Neuronal stem cell (in vitro differentiated cells): Measurements from ENCODE around the gene CD58.
A peak's percentile ranks its signal among the peaks of the same experiment; 100 is the strongest.

Experiments used
- DNase-seq: peaks from one replicate; pipeline ENCODE4 v3.0.0-alpha.2; 2013; ENCODE audit warnings: low spot score
- H2AFZ ChIP-seq: one replicate; pipeline ENCODE4 v1.6.1; 2013; ENCODE audit warnings: mild to moderate bottlenecking, low read length, inconsistent platforms
- H2AK5ac ChIP-seq: 2 replicates; pipeline ENCODE4 v1.6.1; 2013; ENCODE audit warnings: low read depth, mild to moderate bottlenecking, inconsistent platforms, low read length, moderate library complexity, mixed read lengths
- H2BK120ac ChIP-seq: 2 replicates; pipeline ENCODE4 v1.6.1; 2013; ENCODE audit warnings: low read depth, mild to moderate bottlenecking, inconsistent platforms, low read length, moderate library complexity, mixed read lengths
- H2BK12ac ChIP-seq: one replicate; pipeline ENCODE4 v1.6.1; 2013; ENCODE audit warnings: low read length, inconsistent platforms
- H2BK15ac ChIP-seq: 2 replicates; pipeline ENCODE4 v1.6.1; 2013; ENCODE audit warnings: mild to moderate bottlenecking, low read length, inconsistent platforms, mixed read lengths
- H2BK5ac ChIP-seq: one replicate; pipeline ENCODE4 v1.6.1; 2013; ENCODE audit warnings: inconsistent platforms, mild to moderate bottlenecking, low read length, moderate library complexity
- H3K14ac ChIP-seq: one replicate; pipeline ENCODE4 v1.6.1; 2013; ENCODE audit warnings: low read length, inconsistent platforms
- H3K18ac ChIP-seq: 2 replicates; pipeline ENCODE4 v1.6.1; 2013; ENCODE audit warnings: low read length, inconsistent platforms
- H3K23ac ChIP-seq: 2 replicates; pipeline ENCODE4 v1.6.1; 2013; ENCODE audit warnings: low read depth, mild to moderate bottlenecking, mixed read lengths, low read length, inconsistent platforms; ENCODE audit not compliant: poor library complexity
- H3K27ac ChIP-seq: replicated peaks from 3 replicates; pipeline ENCODE4 v1.5.1; 2013; ENCODE audit warnings: low read length, inconsistent platforms
- H3K27me3 ChIP-seq, 3 experiments: 2 replicates each; pipeline ENCODE4 v1.6.1; 2013; ENCODE audit warnings: low read length in 3 of 3, mild to moderate bottlenecking in 2 of 3, inconsistent platforms in 1 of 3, low read depth in 1 of 3, mixed read lengths in 1 of 3, moderate library complexity in 1 of 3; ENCODE audit not compliant: control insufficient read depth in 3 of 3, insufficient read depth in 3 of 3
- H3K36me3 ChIP-seq, 2 donors: replicated peaks in 1 of 2; 2 replicates each; pipeline ENCODE4 v1.6.1; 2013; ENCODE audit warnings: low read length in 2 of 2; ENCODE audit not compliant: control insufficient read depth in 2 of 2, insufficient read depth in 2 of 2
- H3K4ac ChIP-seq: 2 replicates; pipeline ENCODE4 v1.6.1; 2013; ENCODE audit warnings: inconsistent platforms, mild to moderate bottlenecking, low read length, moderate library complexity
- H3K4me1 ChIP-seq, 2 donors: 1 replicate in 1 of 2; 2 replicates in 1 of 2; pipeline ENCODE4 v1.6.1; 2013; ENCODE audit warnings: low read length in 2 of 2, low read depth in 1 of 2; ENCODE audit not compliant: control insufficient read depth in 2 of 2, insufficient read depth in 1 of 2
- H3K4me2 ChIP-seq: one replicate; pipeline ENCODE4 v1.6.1; 2013; ENCODE audit warnings: mild to moderate bottlenecking, low read length, inconsistent platforms; ENCODE audit not compliant: insufficient read depth, poor library complexity, severe bottlenecking
- H3K4me3 ChIP-seq, 2 donors: 2 replicates each; pipeline ENCODE4 v1.5.1; 2013; ENCODE audit warnings: low read length in 2 of 2, mild to moderate bottlenecking in 2 of 2, inconsistent platforms in 1 of 2, moderate library complexity in 1 of 2
- H3K79me1 ChIP-seq: one replicate; pipeline ENCODE4 v1.6.1; 2013; ENCODE audit warnings: low read depth, mild to moderate bottlenecking, inconsistent platforms, low read length, moderate library complexity
- H3K9ac ChIP-seq: one replicate; pipeline ENCODE4 v1.6.1; 2013; ENCODE audit warnings: mild to moderate bottlenecking, low read depth, low read length, inconsistent platforms; ENCODE audit not compliant: poor library complexity
- H3K9me3 ChIP-seq, 2 donors: replicated peaks in 1 of 2; 2 replicates each; pipeline versions ENCODE3 to v1.6.1; 2013; ENCODE audit warnings: low read length in 2 of 2, mild to moderate bottlenecking in 2 of 2, inconsistent platforms in 1 of 2, low read depth in 1 of 2, mixed read lengths in 1 of 2, moderate library complexity in 1 of 2; ENCODE audit not compliant: control insufficient read depth in 2 of 2, insufficient read depth in 1 of 2
- H4K8ac ChIP-seq: one replicate; pipeline ENCODE4 v1.6.1; 2013; ENCODE audit warnings: low read depth, mild to moderate bottlenecking, inconsistent platforms, low read length, moderate library complexity
- H4K91ac ChIP-seq: one replicate; pipeline ENCODE4 v1.6.1; 2013; ENCODE audit warnings: low read length, low read depth, mild to moderate bottlenecking, inconsistent platforms; ENCODE audit not compliant: poor library complexity
- WGBS, 2 donors: extraction: QIAGEN DNeasy Blood & Tissue Kit; methylation state at CpG; one replicate each; pipeline ENCODE4 v1.1.7; 2013; ENCODE audit warnings: missing lambda C conversion rate in 2 of 2, mixed read lengths in 1 of 2; ENCODE audit not compliant: insufficient read length in 2 of 2, insufficient replicate concordance in 1 of 2; ENCODE audit errors: extremely low coverage in 2 of 2; 5-methylcytosine and 5-hydroxymethylcytosine counted together

The CD58 gene

DNA sequence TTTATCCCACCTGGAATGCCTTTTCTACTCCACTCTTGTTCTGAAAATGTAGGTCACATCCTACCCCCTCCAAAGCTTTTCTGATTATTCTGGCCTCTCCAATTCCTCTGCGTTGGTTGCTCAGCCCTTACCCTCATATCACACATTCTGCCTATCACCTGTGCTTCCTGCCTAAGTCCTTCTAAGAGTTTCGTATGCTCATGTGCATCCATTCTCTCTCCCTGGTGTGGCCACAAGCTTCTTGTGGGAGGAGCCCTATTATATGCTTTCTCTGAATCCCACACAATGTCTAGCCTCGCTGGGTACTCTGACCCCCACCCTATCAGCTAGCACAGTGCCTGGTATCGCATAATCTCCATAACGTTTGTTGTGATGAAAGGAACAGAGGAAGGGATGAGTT, 54.2 kb downstream of the CD58 start:
- Histone ChIP-seq H3K14ac (peak overlapping the region; percentile 42), H4K8ac (no peak overlapping the region), H3K9ac (no peak overlapping the region), H3K4me2 (no peak overlapping the region), H4K91ac (no peak overlapping the region), H2BK120ac (no peak overlapping the region), H3K27ac (no peak overlapping the region), H3K79me1 (no peaks in the 10 kb centered on the region), H3K4me3 (no peak overlapping the region), H3K4ac (no peak overlapping the region), H2AK5ac (peak overlapping the region; percentile 67), H3K23ac (no peak overlapping the region), H3K18ac (no peak overlapping the region), H2AFZ (no peak overlapping the region), H2BK12ac (no peak overlapping the region), H3K9me3 (peaks cover 0 to 2% of the 10 kb centered on the region in 2 donors), H3K36me3 (no peaks in the 10 kb centered on the region), H3K27me3 (no peaks in the 10 kb centered on the region), H3K4me1 (no peaks in the 10 kb centered on the region), H2BK5ac (no peak overlapping the region), H2BK15ac (no peak overlapping the region)
- no CpG with 5 or more reads among the region's 5 CpGs for WGBS, 2 donors
- no peak for DNase-seq

DNA sequence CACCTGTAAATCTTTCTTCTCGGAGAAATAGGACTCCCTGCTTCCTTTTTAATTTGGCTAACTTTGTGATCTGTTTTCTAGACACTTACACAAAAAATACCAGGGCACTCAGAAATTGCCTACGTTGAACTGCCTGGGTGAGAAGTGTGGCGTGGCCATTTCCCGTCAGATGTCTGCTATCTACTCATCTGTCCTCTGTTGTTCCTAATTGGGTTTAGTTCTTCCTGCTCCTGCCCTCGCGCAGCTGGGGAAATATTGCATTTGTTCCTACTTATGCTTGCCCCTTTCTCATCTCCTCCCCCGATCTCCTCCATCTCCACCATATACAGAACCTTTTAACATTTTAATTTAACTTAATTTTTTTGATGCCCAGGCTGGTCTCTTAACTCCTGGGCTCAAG, 55.1 kb downstream of the CD58 start:
- Histone ChIP-seq H3K9ac (no peak overlapping the region), H2BK5ac (no peak overlapping the region), H2AFZ (no peak overlapping the region), H3K36me3 (no peaks in the 10 kb centered on the region), H3K4me2 (no peak overlapping the region), H2BK12ac (no peak overlapping the region), H3K14ac (no peak overlapping the region), H3K4ac (no peak overlapping the region), H2BK15ac (no peak overlapping the region), H4K91ac (no peak overlapping the region), H3K27me3 (no peaks in the 10 kb centered on the region), H2AK5ac (no peak overlapping the region), H3K18ac (no peak overlapping the region), H2BK120ac (no peak overlapping the region), H3K23ac (no peak overlapping the region), H3K4me3 (no peak overlapping the region), H4K8ac (no peak overlapping the region), H3K27ac (no peak overlapping the region), H3K79me1 (no peaks in the 10 kb centered on the region), H3K4me1 (no peaks in the 10 kb centered on the region), H3K9me3 (peaks cover 0 to 5% of the 10 kb centered on the region in 2 donors)
- WGBS, 2 donors = 100% methylated on average over 1 of the region's 7 CpGs; no CpG with 5 or more reads in 1 of the 2 donors
- no peak for DNase-seq

DNA sequence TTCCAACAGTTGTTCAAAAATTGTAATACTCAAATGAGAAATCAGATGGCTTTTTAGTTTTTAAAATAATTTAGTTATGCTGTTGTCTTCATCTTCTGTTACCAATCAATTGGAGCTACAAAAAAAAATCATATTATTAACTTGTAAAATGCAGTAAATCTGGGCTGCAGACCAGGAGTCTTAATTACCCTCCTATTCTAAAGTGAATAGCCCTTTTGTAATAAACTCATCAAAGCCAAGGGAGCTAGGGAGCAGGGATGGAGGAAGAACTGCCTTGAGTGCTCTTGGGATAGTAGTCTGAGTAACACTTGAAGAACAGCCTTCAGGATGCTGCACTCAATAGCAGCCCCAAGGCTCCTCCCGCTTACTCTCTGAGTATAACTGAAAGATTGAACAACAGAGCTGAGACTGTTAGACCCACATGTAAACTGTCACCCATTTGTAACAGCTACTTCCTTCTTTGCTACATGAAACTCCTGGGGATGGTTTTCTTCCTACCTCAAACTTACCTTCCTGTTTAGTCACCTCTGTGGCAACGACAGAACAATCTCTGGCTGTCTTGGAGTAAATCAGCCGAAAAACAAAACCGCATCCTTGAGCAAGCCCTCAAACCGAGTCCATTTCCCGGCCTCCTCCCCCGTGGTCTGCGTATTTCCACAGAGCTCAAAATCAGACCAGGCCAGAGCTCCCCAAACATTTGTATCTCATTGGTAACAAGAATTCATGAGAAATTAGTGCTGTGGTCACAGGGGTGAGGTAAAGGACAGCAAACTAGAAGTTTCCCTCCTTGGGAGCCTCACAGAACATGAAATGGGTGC, 55.9 kb downstream of the CD58 start:
- H3K9ac ChIP-seq = no peak overlapping the region
- H3K4me3 ChIP-seq = no peak overlapping the region
- H2AK5ac ChIP-seq = no peak overlapping the region
- no peak for DNase-seq
- no peak overlapping the region for H2AFZ ChIP-seq
- no peak overlapping the region for H3K27ac ChIP-seq
- no peak overlapping the region for H2BK5ac ChIP-seq
- no peaks in the 10 kb centered on the region for H3K27me3 ChIP-seq
- H2BK12ac ChIP-seq = no peak overlapping the region
- H3K18ac ChIP-seq = no peak overlapping the region
- no peak overlapping the region for H3K4me2 ChIP-seq
- H3K14ac ChIP-seq = no peak overlapping the region
- H3K9me3 ChIP-seq = peaks cover 0 to 5% of the 10 kb centered on the region in 2 donors
- no peak overlapping the region for H2BK15ac ChIP-seq
- WGBS, 2 donors = no CpG with 5 or more reads among the region's 8 CpGs
- H3K23ac ChIP-seq = no peak overlapping the region
- no peak overlapping the region for H4K8ac ChIP-seq
- no peak overlapping the region for H4K91ac ChIP-seq
- no peaks in the 10 kb centered on the region for H3K4me1 ChIP-seq
- H2BK120ac ChIP-seq = no peak overlapping the region
- no peaks in the 10 kb centered on the region for H3K36me3 ChIP-seq
- H3K4ac ChIP-seq = no peak overlapping the region
- H3K79me1 ChIP-seq = no peaks in the 10 kb centered on the region

DNA sequence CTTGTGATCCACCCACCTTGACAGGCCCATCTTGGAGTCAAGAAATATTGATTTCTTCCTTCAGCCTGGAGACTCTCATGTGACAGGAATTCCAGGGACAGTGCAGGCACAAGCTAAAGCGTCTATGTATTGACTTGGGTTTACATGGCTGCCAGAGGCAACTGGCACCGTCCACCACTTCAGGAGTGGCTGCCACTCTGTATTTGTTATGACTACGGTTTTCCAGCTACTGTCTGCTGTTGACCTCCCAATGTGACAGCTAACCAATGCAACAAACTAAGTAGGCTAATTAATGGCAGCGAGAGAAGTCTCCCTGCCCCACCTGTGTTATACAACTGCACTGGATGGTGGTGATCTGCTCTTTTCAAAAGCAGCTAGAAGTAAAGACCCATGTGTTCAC, 56.9 kb downstream of the CD58 start:
- no peaks in the 10 kb centered on the region for H3K79me1 ChIP-seq
- no peak overlapping the region for H4K8ac ChIP-seq
- no peaks in the 10 kb centered on the region for H3K4me1 ChIP-seq
- no peak overlapping the region for H2AFZ ChIP-seq
- H3K4ac ChIP-seq = no peak overlapping the region
- no peak overlapping the region for H2BK15ac ChIP-seq
- no peak overlapping the region for H2BK12ac ChIP-seq
- no peak overlapping the region for H3K14ac ChIP-seq
- H3K36me3 ChIP-seq = no peaks in the 10 kb centered on the region
- no CpG with 5 or more reads among the region's 4 CpGs for WGBS, 2 donors
- no peak overlapping the region for H3K4me2 ChIP-seq
- no peak overlapping the region for H3K18ac ChIP-seq
- H3K27ac ChIP-seq = no peak overlapping the region
- H3K23ac ChIP-seq = no peak overlapping the region
- H3K27me3 ChIP-seq = no peaks in the 10 kb centered on the region
- DNase-seq = no peak
- no peak overlapping the region for H2AK5ac ChIP-seq
- H3K4me3 ChIP-seq = no peak overlapping the region
- no peak overlapping the region for H2BK5ac ChIP-seq
- H3K9ac ChIP-seq = no peak overlapping the region
- H3K9me3 ChIP-seq = peaks cover 0 to 5% of the 10 kb centered on the region in 2 donors
- H2BK120ac ChIP-seq = no peak overlapping the region
- no peak overlapping the region for H4K91ac ChIP-seq
